ENCODE results near the gene P3H3. TPM values are rescaled to one million over a fixed set of nuclear protein-coding genes. Genes with fewer than 3 reads are reported as not detected.

Gene P3H3
- total and polyA plus RNA-seq, 9 donors = 4.7 to 92.3 (median 61.1) TPM

DNA sequence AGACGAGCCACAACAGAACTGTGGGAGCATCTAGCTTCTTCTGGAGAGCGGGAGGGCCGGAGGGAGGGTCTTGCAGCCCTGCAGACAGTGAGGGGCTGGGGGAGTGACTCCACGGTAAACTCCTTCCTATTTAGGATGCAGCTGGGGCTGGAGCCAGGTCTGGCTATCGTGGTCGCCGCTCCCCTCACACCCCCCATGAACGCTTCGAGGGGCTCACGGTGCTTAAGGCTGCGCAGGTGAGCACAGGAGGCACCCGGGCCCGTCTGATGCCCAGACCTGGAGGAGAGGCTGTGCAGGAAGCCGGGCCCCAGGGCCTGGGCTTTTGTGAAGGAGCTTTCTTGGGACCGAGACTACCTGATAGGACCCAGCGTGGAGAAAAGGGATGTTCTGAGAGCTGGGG lies 8.6 kb downstream of the P3H3 start:
- Histone ChIP-seq H3K27ac (no peak overlapping the region), H3K9me3 (no peaks in the 10 kb centered on the region), H3K4me3 (no peak overlapping the region), H3K36me3 (no peaks in the 10 kb centered on the region), H3K4me1 (ENCODE audit: insufficient read depth) (no peaks in the 10 kb centered on the region), H3K27me3 (no peaks in the 10 kb centered on the region)
- no peak for DNase-seq
- TF ChIP-seq CTCF (IDR thresholded peaks at IDR 0.05) (no peak), POLR2A (IDR thresholded peaks at IDR 0.05) (no peak), EP300 (IDR thresholded peaks at IDR 0.05) (no peak)
- intact Hi-C loops (cut with DNase I) = no loop called here
- 76 to 84% (median 83%) methylated on average over 16 of the region's 16 CpGs for whole genome bisulfite sequencing, 3 donors

DNA sequence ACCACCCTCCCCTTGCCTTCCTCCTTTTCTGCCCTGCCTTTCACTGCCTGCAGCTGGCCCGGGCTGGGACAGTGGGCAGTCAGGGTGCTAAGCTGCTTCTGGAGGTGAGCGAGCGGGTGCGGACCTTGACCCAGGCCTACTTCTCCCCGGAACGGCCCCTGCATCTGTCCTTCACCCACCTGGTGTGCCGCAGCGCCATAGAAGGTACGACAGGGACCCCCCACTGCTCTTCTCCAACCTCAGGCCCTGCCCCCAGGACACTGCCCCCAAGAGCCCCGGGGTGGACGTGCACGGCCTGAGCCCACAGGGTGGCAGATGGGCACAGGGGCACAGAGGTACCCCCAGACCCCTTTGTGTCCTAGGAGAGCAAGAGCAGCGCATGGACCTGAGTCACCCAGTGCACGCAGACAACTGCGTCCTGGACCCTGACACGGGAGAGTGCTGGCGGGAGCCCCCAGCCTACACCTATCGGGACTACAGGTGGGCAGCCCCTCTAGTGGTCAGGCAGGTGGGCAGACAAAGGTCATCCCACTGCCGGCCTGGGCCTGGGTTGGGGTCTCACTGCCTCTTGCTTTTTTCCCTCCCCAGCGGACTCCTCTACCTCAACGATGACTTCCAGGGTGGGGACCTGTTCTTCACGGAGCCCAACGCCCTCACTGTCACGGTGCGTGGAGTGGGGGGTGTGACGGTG lies 9.3 kb downstream of the P3H3 start:
- Histone ChIP-seq H3K4me1 (ENCODE audit: insufficient read depth) (no peaks in the 10 kb centered on the region), H3K27me3 (no peaks in the 10 kb centered on the region), H3K36me3 (no peaks in the 10 kb centered on the region), H3K4me3 (no peak overlapping the region), H3K27ac (no peak overlapping the region), H3K9me3 (no peaks in the 10 kb centered on the region)
- 85 to 86% (median 86%) methylated on average over 26 of the region's 26 CpGs for WGBS, 3 donors
- intact Hi-C loops (cut with DNase I) = no loop called here
- TF ChIP-seq EP300 (IDR thresholded peaks at IDR 0.05) = no peak
- no peak for TF ChIP-seq POLR2A (IDR thresholded peaks at IDR 0.05)
- no peak for TF ChIP-seq CTCF (IDR thresholded peaks at IDR 0.05)
- no peak for DNase-seq

- intact Hi-C loops (cut with DNase I) = no loop called here
- H3K9me3 ChIP-seq = no peaks in the 10 kb centered on the region
- H3K4me3 ChIP-seq = no peak overlapping the region
- no peaks in the 10 kb centered on the region for H3K4me1 ChIP-seq (ENCODE audit: insufficient read depth)
- no peaks in the 10 kb centered on the region for H3K27me3 ChIP-seq
- 84 to 89% (median 85%) methylated on average over 16 of the region's 16 CpGs for WGBS, 3 donors
- no peak overlapping the region for H3K27ac ChIP-seq
- H3K36me3 ChIP-seq = no peaks in the 10 kb centered on the region
- TF ChIP-seq EP300 (IDR thresholded peaks at IDR 0.05) = no peak
- TF ChIP-seq CTCF (IDR thresholded peaks at IDR 0.05) = no peak
- no peak for TF ChIP-seq POLR2A (IDR thresholded peaks at IDR 0.05)
- no peak for DNase-seq
Observed at GRCh38 chr12:6838854-6839253, 10.6 kb downstream of the P3H3 start.

DNA sequence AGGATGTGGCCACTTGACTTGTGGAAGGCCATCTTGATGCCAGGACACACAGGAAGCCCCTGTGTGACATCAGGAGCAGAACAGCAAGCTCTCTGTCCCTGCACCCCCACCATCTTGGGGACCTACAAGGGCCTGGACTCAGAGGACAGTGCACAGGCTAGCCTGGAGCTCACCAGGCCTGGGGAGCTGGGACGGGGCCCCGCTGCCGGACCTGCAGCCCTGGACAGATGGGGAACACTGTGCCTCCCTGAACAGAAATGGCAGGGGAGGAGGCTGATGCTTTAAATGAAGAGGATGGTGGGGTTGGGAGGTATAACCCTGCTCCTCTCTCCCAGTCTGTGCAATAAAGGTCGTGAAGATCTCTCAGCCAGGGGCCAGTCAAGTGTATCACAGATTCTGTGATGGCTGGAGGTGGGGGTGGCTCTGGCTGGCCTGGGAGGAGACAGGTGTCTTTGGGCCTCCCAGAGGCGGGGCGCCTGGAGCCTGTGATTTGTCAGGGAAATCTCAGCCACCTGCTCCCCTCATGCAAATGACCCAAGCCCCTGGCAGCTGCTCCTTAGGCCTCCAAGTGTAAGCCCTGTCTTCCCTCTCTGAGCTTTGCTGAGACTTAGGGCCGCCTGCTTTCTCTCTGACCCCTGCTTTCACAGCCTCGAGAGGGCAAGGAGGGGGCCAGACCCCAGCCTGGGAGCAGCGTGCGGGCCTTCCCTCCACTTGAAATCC lies 11.4 kb downstream of the P3H3 start:
- no peaks in the 10 kb centered on the region for H3K27me3 ChIP-seq
- H3K27ac ChIP-seq = no peak overlapping the region
- intact Hi-C loops (cut with DNase I) = no loop called here
- H3K36me3 ChIP-seq = no peaks in the 10 kb centered on the region
- no peak for DNase-seq
- no peak for TF ChIP-seq EP300 (IDR thresholded peaks at IDR 0.05)
- TF ChIP-seq CTCF (IDR thresholded peaks at IDR 0.05) = no peak
- no peak for TF ChIP-seq POLR2A (IDR thresholded peaks at IDR 0.05)
- no peaks in the 10 kb centered on the region for H3K9me3 ChIP-seq
- 72 to 78% (median 73%) methylated on average over 10 of the region's 10 CpGs for WGBS, 3 donors
- no peaks in the 10 kb centered on the region for H3K4me1 ChIP-seq (ENCODE audit: insufficient read depth)
- H3K4me3 ChIP-seq = no peak overlapping the region
